ENCODE results near the gene VDAC1. TPM values are rescaled to one million over a fixed set of nuclear protein-coding genes. Genes with fewer than 3 reads are reported as not detected.
"Not testable (repeated sequence)": the region's sequence is repeated elsewhere in the genome, so short reads cannot be mapped to it uniquely, and the experiment has no call there.

VDAC1 gene
- total RNA-seq, 1 donor from 2014 or later, result 207 TPM

DNA sequence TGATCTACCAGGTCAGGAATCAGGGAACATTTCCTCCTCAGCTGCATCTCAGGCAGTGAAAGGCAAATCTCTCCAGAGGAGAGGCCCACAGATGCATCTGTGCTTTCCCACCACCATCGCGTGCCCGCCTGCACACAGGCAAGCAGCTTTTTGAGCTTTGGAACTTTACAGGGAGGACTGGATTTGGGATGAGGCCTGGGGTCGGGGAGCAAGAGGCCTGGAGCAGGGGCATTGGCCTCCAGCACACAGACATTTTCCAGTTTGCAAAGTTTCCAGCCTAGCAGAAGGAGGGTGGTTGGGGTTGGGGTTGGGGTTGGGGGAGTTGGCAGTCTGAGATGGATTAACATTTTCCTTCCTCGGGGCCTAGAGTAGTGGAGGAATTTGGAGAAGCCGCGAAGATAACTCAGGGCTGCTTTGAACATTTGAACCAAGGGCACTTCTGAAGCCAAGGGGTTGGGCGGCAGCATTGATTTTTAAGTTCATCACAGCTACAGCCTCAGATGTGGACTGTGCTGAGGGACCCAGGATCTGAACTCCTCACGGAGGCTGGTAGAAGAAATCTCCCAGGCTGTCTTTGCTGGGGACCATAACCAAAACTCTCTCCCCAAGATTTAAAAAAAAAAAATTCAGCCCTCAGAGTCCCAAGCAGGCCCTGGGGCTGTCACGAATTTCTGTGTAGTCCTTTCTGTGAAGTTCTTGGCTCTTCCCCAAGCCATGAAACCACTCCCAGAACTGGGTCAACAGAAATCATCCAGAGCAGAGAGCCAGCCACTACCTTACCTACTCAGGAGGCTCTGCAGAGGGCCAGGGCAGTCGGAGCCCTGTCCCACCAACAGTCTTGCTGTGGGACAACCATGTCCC is 61.9 kb downstream of the VDAC1 start:
- peak; percentile 77 for DNase-seq (ENCODE audit: low spot score)

DNA sequence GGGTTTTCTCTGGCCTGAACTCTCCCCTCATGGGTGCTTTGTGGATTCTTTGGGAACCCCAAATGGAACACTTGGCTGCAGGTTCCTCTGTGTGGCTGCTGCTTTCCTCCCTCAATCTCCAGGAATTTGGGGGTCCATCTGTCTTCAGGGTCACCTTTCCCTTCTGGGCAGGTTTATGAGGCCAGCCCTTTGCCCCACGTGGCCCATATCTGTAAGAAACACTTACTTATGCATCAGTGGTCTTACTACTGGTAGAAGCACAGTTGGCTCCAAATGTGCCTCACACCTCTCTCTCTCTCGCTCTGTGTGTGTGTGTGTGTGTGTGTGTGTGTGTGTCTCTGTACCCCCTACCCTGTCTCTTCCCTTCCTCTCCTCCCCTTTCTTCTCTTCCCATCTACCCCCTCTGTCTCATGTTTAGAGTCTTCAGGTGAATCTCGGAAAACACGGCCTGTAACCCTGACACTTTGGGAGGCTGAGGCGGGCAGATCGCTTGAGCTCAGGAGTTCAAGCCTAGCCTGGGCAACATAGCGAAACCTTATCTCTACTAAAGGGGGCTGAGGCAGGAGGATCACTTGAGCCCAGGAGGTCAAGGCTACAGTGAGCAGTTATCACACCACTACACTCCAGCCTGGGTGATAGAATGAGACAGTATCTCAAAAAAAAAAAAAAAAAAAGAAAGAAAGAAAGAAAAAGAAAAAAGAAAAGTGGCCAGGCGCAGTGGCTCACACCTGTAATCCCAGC is 63.1 kb downstream of the VDAC1 start:
- no peak for DNase-seq (ENCODE audit: low spot score)

DNA sequence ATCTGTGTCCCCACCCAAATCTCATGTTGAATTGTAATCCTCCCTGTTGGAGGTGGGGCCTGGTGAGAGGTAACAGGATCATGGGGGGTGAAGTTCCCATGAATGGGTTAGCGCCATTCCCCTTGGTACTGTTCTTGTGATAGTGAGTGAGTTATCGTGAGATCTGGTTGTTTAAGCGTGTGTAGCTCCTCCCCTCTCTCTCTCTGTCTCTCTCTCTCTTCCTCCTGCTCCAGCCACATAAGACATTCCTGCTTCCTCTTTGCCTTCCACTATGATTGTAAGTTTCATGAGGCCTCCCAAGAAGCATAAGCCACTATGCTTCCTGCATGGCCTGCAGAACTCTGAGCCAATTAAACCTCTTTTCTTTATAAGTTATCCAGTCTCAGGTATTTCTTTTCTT is 65.1 kb downstream of the VDAC1 start:
- DNase-seq (ENCODE audit: low spot score), result no peak

DNA sequence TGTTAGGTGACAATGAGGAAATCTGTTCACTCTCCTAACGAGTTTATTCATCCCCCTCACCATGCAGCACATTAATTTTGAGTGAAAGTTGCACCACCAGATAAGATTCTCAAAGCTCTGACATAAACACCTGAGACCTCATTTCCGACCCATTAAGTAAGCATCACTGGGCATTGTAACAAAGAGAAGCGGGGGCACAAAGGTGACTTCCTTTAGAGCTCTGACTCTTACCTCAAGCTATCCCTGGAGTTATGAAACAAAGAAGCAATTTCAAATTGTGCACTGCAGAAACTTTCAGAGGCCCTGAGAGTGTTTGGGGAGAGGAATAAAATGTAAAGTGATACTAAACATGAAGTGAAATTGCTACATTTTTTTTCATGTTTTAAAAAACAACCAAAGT is 65.8 kb downstream of the VDAC1 start:
- no peak for DNase-seq (ENCODE audit: low spot score)

DNA sequence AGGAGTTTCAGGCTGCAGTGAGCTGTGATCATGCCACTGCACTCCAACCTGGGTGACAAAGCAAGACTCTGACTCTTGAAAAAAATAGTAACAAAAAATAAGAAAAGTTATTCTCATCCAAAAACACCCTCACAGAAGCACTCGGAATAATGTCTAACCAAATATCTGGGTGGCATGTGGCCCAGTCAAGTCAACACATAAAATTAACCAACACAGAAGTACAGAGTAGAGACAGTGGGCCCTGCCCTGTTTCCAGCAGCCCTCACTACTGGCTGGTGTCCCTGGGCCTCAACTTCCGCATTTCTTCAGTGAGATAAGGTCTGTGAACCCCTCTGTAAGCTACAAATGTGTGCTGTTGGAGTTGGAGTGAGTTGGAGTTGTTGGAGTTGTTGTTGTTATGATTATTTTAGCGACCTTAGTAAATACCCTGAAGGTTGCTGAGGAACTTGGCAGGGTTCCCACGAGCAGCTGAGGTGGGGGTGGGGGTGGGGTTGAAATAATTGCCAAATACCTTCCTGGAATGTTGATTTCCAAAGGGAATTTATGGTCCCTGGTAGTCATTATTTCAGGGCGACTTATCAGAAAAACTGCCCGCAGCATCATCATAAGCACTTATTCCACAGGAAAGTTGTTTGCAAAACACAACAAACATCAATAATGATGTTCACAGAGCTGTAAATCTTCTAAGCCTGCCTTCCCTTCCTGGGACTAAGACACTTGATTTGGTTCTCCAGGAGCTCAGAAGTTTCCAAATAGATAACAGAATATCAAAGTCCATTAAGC is 66.5 kb downstream of the VDAC1 start:
- no peak for DNase-seq (ENCODE audit: low spot score)

DNA sequence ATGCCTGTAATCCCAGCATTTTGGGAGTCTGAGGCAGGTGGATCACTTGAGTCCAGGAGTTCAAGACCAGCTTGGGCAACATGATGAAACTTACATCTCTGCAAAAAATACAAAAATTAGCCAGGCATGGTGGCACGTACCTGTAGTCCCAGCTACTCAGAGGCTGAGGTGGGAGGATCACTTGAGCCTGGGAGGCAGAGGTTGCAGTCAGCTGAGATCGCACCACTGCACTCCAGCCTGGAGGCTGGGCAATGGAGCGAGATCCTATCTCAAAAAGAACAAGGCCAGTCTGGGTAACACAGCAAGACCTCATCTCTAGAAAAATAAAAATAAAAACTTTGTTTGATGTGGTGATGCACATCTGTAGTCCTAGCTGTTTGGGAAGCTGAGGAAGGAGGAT is 67.1 kb downstream of the VDAC1 start:
- not testable (repeated sequence) for DNase-seq (ENCODE audit: low spot score)

DNA sequence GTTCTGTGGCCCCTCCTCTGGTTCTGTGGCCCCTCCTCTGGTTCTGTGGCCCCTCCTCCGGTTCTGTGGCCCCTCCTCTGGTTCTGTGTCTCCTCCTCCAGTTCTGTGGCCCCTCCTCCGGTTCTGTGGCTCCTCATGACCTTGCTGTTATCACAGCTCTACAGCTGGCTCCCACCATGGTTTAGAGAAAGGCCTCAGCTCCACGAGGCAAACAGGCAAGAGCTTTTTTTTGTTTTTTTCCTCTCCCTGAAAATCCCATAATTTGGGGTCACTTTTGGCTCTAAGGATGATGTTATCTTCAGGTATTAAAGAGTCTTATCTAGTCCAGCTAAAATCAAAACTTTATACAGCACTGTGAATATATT is 68.1 kb downstream of the VDAC1 start:
- no peak for DNase-seq (ENCODE audit: low spot score)

DNA sequence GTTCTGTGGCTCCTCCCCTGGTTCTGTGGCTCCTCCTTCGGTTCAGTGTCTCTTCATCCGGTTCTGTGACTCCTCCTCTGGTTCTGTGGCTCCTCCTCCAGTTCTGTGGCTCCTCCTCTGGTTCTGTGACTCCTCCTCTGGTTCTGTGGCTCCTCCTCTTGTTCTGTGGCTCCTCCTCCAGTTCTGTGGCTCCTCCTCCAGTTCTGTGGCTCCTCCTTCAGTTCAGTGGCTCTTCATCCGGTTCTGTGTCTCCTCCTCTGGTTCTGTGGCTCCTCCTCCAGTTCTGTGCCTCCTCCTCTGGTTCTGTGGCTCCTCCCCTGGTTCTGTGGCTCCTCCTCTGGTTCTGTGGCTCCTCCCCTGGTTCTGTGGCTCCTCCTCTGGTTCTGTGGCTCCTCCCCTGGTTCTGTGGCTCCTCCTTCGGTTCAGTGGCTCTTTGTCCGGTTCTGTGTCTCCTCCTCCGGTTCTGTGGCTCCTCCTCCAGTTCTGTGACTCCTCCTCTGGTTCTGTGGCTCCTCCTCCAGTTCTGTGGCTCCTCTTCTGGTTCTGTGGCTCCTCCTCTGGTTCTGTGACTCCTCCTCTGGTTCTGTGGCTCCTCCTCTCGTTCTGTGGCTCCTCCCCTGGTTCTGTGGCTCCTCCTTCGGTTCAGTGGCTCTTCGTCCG is 68.7 kb downstream of the VDAC1 start:
- not testable (repeated sequence) for DNase-seq (ENCODE audit: low spot score)

DNA sequence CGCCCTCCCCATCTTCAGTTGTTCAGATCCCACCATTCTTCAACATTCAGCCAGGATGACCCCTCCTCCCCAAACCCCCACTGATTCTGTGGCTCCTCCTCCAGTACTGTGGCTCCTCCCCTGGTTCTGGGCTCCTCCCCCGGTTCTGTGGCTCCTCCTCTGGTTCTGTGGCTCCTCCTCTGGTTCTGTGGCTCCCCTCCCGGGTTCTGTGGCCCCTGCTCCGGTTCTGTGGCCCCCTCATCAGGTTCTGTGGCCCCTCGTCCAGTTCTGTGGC is 69.2 kb downstream of the VDAC1 start:
- DNase-seq (ENCODE audit: low spot score), result no peak

DNA sequence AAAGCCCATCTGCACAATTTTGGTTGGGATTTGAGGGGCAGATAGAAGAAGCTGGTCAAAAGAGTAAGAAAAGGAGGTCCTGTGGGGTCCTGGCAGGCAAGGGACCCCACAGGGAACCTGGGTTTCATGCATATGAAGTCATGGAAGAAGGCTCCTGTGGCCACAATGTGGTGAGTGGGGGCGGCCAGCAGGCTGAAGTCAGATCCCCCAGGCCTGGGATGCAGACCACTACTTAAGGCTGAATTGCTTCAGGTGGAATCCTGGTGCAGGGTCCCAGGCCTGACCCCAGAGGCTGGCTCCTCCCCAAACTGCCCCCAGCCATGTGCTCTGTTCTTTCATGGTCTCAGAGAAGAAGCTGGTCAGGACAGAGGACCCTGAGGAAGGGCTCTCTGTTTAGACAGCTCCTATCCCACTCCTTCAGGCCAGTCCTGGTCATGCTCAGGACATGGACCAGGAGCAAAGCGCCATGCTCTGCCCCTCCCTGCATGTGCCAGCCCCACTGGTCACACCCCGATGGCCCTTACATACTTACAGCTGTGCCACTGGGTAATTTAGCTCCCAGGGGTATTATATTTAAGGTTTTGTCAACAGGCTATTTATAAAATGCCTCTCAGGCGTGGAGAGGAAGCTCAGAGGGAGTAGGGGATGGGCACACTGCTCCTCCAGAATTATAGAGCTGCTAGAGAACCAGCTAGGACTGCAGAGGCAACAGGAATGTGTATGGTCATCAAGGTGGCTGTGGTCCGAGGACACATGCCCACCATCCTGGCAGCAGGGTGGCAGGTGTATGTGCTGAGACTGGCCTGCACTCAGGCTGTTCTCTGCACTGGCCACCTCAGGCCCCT is 69.7 kb downstream of the VDAC1 start:
- no peak for DNase-seq (ENCODE audit: low spot score)

DNA sequence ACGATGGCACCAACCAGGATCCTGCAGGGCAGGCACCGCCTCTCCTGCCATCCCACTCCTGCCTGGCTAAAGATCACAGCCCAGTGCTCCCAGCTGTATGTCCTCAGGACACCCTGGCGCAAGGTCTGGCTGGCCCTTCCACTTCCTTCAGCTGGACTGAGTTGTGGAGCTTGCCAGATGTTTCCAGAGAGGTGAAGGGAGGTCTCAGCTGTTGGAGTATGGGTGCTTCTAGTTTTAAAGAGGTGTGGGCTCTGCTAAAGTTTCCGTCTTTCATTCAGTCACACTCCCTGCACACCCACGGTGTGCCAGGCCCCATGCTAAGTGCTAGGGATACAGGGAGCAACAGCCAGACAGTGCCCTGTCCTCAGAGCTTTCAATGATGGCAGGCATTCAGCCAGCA is 70.5 kb downstream of the VDAC1 start:
- DNase-seq (ENCODE audit: low spot score), result no peak

DNA sequence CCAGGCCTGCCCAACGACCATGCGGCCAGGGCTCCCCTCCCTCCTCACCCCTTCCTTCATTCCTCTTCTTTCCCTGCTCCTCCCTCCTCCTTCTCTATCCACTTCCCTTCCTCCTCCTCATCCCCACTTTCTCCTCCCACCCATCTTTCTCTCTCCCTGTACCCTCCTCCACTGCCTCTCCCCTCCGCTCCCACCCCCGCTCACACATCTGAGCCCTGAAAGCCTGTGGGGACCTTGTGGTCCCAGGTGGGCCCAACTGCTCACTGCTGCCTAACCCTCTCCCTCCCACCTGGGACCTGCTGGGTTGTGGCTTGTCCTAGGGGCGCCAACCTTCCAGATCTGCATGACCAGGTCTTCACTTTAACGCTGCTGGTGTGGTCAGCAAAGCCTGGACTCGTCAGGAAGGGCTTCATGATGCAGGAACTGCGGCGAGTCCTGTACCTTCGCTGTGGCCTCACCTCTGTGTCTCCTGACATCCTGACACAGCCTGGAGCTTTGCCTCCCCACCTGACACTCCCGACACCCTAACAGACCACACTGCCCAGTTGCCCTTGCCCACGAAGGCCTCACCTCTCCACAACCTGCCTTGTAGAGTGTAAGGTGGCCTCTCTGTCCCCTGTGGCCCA is 71.0 kb downstream of the VDAC1 start:
- DNase-seq (ENCODE audit: low spot score), result no peak

DNA sequence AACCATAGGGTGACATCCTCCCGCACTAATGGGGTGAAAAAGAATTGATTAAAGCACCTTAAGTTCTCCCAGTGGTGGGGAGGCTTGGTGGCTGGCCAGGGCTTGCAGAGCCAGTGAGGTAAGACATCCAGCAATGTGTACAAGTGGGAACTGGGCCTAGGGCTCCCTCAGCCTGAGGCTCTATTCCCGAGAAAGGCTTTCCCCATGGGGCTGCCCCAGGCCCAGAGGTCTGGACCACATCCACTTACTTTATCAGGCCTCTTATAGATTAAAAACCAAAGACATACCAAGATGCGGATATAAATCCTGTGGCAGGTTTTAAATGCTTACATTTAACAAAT is 71.6 kb downstream of the VDAC1 start:
- peak; percentile 58 for DNase-seq (ENCODE audit: low spot score)

DNA sequence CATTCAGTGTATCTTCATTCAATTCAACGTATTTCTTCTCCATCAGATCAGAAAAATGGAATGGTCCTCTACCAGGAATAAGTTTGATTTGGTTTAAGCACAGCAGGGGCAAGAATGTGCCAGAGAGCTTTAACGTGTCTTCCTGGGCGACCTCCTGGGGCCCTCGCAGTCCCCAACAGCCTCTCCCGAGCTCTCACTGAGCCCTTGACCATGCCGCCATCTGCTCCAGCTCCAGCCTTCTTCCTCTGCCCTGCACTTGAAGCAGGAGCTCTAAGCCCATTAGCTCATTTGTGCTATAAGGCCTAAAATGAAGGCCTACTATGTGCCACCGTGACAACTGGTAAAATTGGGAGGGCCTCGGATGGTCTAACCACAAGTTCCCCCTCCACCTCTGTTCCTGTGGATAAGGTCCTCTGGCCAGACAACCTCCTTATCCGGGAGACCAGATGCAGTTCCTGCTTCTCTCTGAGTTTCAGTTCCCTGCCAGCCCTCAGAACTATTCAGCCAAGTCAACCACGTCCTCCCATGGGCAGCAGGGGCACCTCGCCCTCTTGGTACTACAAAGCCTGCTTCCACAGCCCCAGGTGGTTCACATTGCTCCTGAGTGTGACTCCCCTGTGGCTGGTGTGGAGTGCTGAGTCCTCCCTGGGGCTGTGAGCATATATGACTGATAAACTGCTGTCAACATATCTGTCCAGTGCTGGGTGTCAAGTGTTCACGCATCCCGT is 72.2 kb downstream of the VDAC1 start:
- no peak for DNase-seq (ENCODE audit: low spot score)

DNA sequence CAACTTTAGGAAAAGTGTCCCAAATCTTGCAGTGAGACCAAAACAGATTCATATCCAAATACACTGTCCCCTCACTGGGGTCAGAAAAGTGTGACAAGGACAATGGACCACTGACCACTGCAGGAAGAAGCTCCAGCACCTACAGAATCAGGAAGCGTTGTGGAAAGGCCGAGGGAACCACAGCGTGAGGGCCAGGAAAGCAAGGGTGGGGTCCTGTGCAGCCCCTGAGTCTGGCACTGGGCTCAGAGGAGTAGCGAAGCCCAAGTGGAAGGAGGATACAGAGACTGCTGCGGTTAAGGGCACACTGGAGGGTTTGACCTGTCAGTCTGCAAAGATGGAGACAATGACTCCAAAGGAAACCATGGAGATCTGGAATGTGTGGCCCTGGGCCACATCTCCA is 73.2 kb downstream of the VDAC1 start:
- DNase-seq (ENCODE audit: low spot score), result no peak

DNA sequence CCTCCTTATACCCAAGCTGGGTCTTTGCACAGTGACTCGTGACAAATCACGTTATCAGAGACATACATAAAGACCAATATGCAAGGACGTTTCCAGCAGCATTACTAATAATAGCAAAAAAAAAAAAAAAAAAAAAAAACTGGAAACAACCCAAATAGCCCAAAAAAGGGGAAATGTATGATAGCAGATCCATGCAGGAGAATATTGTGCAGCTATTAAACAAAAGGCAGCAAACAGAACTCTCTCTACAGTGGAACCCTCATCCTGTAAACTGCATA is 74.0 kb downstream of the VDAC1 start:
- DNase-seq (ENCODE audit: low spot score), result no peak

DNA sequence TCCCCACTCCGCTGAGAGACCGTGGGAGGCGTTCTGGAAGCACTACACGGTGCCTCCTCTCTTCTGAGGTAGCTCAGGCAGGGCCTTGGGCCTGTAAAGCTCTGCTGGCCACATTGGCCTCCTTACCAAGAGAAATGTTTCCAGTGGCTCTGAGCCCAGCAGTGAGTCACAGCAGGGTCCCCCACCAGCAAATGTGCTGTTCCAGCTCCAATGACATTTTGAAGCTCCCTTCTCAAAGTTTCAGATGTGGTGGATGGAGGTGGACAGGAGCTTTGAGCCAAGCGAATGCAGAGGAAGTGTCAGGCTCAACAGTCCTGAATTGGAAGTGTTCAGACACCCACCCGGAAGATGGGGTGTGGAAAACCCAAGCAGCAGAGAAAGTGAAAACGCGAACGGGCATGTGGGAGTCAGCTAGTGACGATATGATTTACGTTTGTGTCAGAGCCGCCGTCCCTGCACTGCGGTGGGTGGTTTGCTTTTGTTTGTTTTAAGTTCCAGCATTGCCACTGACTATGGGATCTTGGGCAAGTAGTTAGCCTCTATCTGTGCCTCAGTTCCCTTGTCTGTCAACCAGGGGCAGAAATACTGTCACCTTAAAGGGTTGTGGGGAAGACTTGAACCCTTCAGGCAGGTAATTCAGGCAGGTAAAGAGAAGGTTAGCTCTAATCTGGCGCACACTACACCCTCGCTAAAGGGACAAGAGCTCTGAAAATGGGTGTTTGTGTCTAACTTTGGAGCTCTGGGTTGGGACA is 74.5 kb downstream of the VDAC1 start:
- DNase-seq (ENCODE audit: low spot score), result no peak

DNA sequence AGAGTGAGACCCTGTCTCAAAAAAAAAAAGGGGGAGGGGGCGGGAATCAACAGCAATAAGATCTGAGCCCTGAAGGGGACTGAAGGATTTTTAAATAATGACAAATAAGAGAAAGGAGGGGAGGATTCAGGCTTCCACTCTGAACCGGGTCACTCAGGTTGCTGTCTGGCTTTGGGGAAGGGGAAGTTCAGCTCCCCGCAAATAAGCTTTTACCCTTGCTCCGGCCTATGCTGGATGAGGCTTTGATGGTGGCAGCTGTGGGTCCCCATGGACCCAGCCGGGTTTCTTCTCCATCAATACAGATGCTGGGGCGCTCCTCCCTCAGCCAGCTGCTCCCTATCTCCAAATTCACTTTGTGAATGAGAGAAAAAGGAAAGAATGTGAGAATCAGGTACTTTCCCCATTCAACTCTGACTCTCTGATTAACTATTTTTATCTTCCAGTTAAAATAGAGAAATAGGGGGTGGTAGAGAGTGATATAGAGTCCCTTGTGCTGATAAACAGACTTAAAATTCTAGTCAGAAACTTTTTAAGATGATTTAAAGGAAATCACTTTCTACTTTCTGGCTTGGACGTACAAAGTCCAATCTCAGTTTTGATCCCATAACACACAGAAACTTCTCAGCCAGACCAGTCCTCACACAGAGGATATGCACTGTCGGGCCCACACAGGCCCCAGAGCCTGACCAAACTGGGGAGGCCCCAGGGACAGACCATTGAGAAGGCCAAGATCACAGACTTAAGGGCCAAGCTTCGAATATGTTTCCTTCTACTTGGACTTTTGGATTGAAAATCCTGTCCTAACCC is 76.0 kb downstream of the VDAC1 start:
- no peak for DNase-seq (ENCODE audit: low spot score)

Data from umbilical cord (tissue), 2 donors.